ENCODE results near the gene TRIM7.

GRCh38 chr5:181192337-181193046 is 12.5 kb downstream of the TRIM7 start:
- TF ChIP-seq POLR2A (IDR thresholded peaks at IDR 0.05) (no peak), CTCF (IDR thresholded peaks at IDR 0.05) (no peak)

Measured in body of pancreas (tissue), 4 donors.